OCI-LY3 (cell line): ENCODE measurements around the gene MARCHF11.

Experiments used
- EZH2phosphoT487 ChIP-seq: fragments of 200-600 bp; shearing (Covaris generic); IDR thresholded peaks from 2 replicates; pipeline ENCODE4 v1.6.1; 2018; ENCODE audit warnings: antibody characterized with exemption, mixed run types, low read depth
- TF ChIP-seq, protein P1 (sequence below): fragments of 200-600, 300-600 bp; sonication (generic); IDR thresholded peaks from 2 replicates; pipeline ENCODE4 v1.5.1; 2014; ENCODE audit warnings: antibody characterized with exemption, low read length, low read depth

DNA sequence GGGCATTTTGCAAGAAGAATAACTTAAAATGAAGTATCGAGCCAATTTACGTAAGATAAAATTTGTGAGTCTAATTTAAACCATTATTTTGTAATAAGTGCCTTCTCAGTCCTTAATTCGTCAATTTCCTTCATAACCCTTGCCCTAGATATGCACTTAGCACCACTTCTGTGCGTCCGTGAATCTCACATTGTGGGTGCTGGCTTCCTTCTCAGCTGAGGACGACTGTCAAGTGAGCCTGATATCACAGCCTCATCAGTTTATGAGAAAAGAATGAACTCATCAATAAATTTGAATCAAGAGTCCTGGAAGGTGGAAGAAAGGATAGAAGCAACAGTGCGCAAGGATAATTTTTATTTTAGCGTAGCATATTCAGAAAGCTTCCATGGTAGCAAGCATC lies 64.5 kb downstream of the MARCHF11 start:
- TF ChIP-seq, protein P1, sequence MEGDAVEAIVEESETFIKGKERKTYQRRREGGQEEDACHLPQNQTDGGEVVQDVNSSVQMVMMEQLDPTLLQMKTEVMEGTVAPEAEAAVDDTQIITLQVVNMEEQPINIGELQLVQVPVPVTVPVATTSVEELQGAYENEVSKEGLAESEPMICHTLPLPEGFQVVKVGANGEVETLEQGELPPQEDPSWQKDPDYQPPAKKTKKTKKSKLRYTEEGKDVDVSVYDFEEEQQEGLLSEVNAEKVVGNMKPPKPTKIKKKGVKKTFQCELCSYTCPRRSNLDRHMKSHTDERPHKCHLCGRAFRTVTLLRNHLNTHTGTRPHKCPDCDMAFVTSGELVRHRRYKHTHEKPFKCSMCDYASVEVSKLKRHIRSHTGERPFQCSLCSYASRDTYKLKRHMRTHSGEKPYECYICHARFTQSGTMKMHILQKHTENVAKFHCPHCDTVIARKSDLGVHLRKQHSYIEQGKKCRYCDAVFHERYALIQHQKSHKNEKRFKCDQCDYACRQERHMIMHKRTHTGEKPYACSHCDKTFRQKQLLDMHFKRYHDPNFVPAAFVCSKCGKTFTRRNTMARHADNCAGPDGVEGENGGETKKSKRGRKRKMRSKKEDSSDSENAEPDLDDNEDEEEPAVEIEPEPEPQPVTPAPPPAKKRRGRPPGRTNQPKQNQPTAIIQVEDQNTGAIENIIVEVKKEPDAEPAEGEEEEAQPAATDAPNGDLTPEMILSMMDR: no peak
- no peak for TF ChIP-seq EZH2phosphoT487
